ENCODE measurements around the gene LDAH.

- TF ChIP-seq, protein P1, sequence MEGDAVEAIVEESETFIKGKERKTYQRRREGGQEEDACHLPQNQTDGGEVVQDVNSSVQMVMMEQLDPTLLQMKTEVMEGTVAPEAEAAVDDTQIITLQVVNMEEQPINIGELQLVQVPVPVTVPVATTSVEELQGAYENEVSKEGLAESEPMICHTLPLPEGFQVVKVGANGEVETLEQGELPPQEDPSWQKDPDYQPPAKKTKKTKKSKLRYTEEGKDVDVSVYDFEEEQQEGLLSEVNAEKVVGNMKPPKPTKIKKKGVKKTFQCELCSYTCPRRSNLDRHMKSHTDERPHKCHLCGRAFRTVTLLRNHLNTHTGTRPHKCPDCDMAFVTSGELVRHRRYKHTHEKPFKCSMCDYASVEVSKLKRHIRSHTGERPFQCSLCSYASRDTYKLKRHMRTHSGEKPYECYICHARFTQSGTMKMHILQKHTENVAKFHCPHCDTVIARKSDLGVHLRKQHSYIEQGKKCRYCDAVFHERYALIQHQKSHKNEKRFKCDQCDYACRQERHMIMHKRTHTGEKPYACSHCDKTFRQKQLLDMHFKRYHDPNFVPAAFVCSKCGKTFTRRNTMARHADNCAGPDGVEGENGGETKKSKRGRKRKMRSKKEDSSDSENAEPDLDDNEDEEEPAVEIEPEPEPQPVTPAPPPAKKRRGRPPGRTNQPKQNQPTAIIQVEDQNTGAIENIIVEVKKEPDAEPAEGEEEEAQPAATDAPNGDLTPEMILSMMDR (conservative IDR thresholded peaks at IDR 0.05): no peak
- TF ChIP-seq ZFX (IDR thresholded peaks at IDR 0.05): no peak
These were observed 10.1 kb downstream of the LDAH start for GRCh38 chr2:20812779-20813178.
